GM12873 (cell line): ENCODE data around the gene PABPC5.

Experiments used
- TF ChIP-seq, protein P1 (sequence below): IDR thresholded peaks from 2 replicates; pipeline ENCODE4 v1.5.1; 2012; ENCODE audit warnings: low read depth, mild to moderate bottlenecking, moderate library complexity, low read length, control low read depth; ENCODE audit not compliant: insufficient read depth; ENCODE audit errors: missing control alignments

PABPC5 gene

DNA sequence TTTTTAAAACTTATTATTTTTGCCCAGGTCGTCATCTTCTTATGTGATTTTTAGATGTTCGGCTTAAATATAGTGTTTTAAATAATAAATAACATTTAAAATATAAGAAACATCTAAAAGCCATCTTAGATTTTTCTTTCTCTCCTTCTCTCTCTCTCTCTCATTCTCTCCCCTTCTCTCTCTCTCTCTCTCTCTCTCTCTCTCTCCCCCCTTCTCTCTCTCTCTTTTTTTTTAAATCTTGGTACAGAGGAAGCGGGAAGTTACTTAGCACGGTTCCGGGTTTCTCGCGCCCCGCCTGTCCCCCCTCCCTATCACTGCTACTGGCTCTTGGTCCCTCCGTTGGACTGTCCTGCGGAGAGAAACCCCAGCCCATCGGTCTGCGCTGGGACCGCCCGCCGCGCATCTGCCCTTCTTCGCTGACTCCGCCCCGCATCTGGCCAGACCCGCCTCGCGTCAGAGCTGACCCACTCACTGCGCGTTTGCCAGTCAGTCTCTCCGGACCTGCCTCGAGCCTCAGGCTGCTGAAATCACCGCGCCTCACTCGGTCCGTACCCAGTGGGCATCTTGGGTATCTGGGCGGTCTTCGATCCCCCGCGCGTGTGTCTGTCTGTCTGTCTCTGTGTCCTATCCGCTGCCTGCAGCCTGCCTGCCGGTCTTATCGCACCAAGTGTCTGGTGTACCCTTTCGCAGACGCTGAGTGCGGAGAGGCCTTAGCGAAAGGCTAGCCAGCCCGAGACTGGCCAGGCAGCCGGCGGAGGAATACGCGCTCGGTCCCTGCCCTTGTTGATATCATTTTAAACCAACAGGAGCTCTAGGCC lies at the start of gene PABPC5:
Gene PABPC5, plus strand, starts transcription at position 489 of the 818 bp plus-strand sequence. CDS start 739 bp downstream, outside the sequence.
- TF ChIP-seq, protein P1, sequence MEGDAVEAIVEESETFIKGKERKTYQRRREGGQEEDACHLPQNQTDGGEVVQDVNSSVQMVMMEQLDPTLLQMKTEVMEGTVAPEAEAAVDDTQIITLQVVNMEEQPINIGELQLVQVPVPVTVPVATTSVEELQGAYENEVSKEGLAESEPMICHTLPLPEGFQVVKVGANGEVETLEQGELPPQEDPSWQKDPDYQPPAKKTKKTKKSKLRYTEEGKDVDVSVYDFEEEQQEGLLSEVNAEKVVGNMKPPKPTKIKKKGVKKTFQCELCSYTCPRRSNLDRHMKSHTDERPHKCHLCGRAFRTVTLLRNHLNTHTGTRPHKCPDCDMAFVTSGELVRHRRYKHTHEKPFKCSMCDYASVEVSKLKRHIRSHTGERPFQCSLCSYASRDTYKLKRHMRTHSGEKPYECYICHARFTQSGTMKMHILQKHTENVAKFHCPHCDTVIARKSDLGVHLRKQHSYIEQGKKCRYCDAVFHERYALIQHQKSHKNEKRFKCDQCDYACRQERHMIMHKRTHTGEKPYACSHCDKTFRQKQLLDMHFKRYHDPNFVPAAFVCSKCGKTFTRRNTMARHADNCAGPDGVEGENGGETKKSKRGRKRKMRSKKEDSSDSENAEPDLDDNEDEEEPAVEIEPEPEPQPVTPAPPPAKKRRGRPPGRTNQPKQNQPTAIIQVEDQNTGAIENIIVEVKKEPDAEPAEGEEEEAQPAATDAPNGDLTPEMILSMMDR = no peak

DNA sequence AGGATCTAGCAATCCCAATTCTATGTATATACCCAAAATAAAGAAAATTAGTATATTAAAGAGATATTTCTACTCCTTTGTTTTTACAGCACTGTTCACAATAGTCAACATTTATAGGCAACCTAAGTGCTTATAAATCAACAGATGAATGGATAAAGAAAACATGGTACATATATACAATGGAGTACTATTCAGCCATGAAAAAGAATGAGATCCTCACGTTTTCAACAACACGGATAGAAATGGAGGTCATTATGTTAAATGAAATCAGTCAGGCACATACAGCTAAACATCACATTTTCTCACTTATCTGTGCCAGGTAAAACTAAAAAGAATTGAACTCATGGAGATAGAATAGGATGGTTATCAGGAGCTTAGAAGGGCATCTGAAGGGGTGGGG lies 45.6 kb upstream of the PABPC5 start:
- TF ChIP-seq, protein P1 = no peak

DNA sequence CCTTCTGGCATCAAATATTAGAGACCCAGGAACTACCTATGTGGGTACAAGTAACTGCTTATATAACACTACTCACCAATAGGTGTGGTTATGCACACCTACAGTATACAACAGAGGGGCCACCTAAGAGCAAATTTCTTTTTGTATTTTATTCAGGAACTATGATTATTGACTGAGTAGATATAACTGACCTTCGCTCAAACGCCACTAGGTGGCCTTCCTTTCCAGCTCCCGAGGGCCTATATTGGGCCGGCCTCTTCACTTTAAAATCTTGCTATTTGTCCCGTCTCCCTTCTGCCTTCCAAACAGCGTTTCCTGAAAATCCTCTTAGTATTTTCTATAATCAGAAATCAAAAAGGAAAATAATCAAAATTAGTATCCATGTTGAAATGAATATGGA lies 19.9 kb upstream of the PABPC5 start:
- TF ChIP-seq, protein P1 = peak; percentile 48

DNA sequence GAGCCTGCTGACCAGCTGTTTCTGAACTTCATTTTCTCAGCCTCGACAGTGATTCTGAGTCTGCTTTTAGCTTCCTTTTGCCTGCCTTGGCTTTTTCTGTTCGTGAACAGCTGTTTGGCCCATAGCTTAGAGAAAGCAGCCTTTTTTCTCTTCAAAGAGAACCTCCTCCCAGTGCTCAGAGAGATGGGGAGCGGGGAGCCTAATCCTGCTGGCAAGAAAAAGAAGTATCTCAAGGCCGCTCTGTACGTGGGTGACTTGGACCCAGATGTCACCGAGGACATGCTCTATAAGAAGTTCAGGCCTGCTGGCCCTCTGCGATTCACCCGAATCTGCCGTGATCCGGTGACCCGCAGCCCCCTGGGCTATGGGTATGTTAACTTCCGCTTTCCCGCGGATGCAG lies 756 bp downstream of the PABPC5 start:
- TF ChIP-seq, protein P1 = no peak
